Loucy (cell line): ENCODE results near the gene SMIM21.

Experiments
- H2AFZ ChIP-seq: fragments of 200-600 bp; sonication (generic); 2 replicates; pipeline ENCODE4 v1.6.0; 2016; ENCODE audit warnings: antibody characterized with exemption, mild to moderate bottlenecking, low read length, moderate library complexity
- H3F3A ChIP-seq: fragments of 200-600 bp; 2 replicates; pipeline ENCODE4 v1.6.0; 2016; ENCODE audit warnings: antibody characterized with exemption, low read depth, mild to moderate bottlenecking
- H3K27me3 ChIP-seq: fragments of 200-600 bp; sonication (generic); 2 replicates; pipeline ENCODE4 v1.6.1; 2014; ENCODE audit warnings: low read length, mild to moderate bottlenecking; ENCODE audit not compliant: insufficient read depth, poor library complexity, severe bottlenecking
- H3K36me3 ChIP-seq: fragments of 200-600 bp; sonication (generic); 2 replicates; pipeline ENCODE4 v1.6.1; 2016; ENCODE audit warnings: low read length; ENCODE audit not compliant: insufficient read depth
- H3K4me1 ChIP-seq: fragments of 200-600 bp; sonication (generic); 2 replicates; pipeline ENCODE4 v1.5.1; 2014; ENCODE audit warnings: low read length, mild to moderate bottlenecking; ENCODE audit not compliant: insufficient read depth, poor library complexity, severe bottlenecking
- H3K4me2 ChIP-seq: fragments of 200-600 bp; sonication (generic); 2 replicates; pipeline ENCODE4 v1.6.0; 2014; ENCODE audit warnings: antibody characterized with exemption, low read length, low read depth, mild to moderate bottlenecking; ENCODE audit not compliant: poor library complexity, severe bottlenecking
- H3K4me3 ChIP-seq: fragments of 200-600 bp; sonication (generic); 2 replicates; pipeline ENCODE4 v1.5.1; 2014; ENCODE audit warnings: low read length, mild to moderate bottlenecking, mixed read lengths; ENCODE audit not compliant: poor library complexity, severe bottlenecking
- H3K79me2 ChIP-seq: fragments of 200-600 bp; sonication (generic); 2 replicates; pipeline ENCODE4 v1.6.1; 2014; ENCODE audit warnings: low read length; ENCODE audit not compliant: insufficient read depth
- H3K9ac ChIP-seq: fragments of 200-600 bp; sonication (generic); 2 replicates; pipeline ENCODE4 v1.6.0; 2014; ENCODE audit warnings: mild to moderate bottlenecking, low read depth, low read length, moderate library complexity; ENCODE audit not compliant: poor library complexity, severe bottlenecking
- H3K9me2 ChIP-seq: fragments of 200-600 bp; sonication (generic); replicated peaks from 2 replicates; pipeline ENCODE4 v1.6.1; 2016; ENCODE audit warnings: low read depth, low read length, mixed read lengths
- H3K9me3 ChIP-seq: fragments of 200-600 bp; sonication (generic); 2 replicates; pipeline ENCODE4 v1.6.1; 2014; ENCODE audit warnings: mild to moderate bottlenecking, antibody characterized with exemption, low read length, low read depth; ENCODE audit not compliant: insufficient read depth
- H4K20me1 ChIP-seq: fragments of 200-600 bp; sonication (generic); 2 replicates; pipeline ENCODE4 v1.6.0; 2014; ENCODE audit warnings: antibody characterized with exemption, low read length, mild to moderate bottlenecking; ENCODE audit not compliant: insufficient read depth, poor library complexity, severe bottlenecking
- EZH2phosphoT487 ChIP-seq: fragments of 200-600 bp; IDR thresholded peaks from 2 replicates; pipeline ENCODE4 v1.6.1; 2018; ENCODE audit warnings: antibody characterized with exemption, mild to moderate bottlenecking, moderate library complexity, borderline replicate concordance
- TF ChIP-seq, protein P1 (sequence below): fragments of 200-600 bp; sonication (generic); conservative IDR thresholded peaks from 2 replicates; pipeline ENCODE4 v1.5.1; 2014; ENCODE audit warnings: mild to moderate bottlenecking, antibody characterized with exemption, low read length

SMIM21 gene

DNA sequence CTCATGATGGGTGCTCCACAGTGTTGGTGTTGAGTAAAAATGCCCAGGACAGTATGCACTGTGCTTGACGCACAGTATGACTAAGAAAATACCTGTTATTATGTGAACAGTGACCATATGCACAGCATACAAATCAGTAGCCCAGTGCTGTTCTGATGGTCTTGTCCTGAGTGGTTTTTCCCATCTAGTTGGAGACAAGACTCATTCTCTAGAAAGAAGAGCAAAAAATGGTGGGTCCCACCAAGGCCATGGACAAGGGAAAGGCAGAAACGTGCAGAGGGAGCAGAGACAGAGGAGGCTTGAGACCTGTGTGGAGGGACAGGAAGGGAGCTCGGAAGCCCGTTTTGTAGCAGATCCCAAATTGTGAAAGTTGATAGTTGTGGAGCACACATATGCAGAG, 987 bp upstream of the SMIM21 start:
- Histone ChIP-seq H3K36me3 (no peaks in the 10 kb centered on the region), H3K4me1 (no peaks in the 10 kb centered on the region), H3K4me3 (no peak overlapping the region), H3K9ac (no peak overlapping the region), H3K79me2 (no peaks in the 10 kb centered on the region), H3F3A (no peaks in the 10 kb centered on the region), H3K27me3 (no peaks in the 10 kb centered on the region), H4K20me1 (no peaks in the 10 kb centered on the region), H3K9me3 (no peaks in the 10 kb centered on the region), H2AFZ (no peak overlapping the region), H3K4me2 (no peak overlapping the region), H3K9me2 (no peaks in the 10 kb centered on the region)
- TF ChIP-seq, protein P1, sequence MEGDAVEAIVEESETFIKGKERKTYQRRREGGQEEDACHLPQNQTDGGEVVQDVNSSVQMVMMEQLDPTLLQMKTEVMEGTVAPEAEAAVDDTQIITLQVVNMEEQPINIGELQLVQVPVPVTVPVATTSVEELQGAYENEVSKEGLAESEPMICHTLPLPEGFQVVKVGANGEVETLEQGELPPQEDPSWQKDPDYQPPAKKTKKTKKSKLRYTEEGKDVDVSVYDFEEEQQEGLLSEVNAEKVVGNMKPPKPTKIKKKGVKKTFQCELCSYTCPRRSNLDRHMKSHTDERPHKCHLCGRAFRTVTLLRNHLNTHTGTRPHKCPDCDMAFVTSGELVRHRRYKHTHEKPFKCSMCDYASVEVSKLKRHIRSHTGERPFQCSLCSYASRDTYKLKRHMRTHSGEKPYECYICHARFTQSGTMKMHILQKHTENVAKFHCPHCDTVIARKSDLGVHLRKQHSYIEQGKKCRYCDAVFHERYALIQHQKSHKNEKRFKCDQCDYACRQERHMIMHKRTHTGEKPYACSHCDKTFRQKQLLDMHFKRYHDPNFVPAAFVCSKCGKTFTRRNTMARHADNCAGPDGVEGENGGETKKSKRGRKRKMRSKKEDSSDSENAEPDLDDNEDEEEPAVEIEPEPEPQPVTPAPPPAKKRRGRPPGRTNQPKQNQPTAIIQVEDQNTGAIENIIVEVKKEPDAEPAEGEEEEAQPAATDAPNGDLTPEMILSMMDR: no peak
- no peak for TF ChIP-seq EZH2phosphoT487

DNA sequence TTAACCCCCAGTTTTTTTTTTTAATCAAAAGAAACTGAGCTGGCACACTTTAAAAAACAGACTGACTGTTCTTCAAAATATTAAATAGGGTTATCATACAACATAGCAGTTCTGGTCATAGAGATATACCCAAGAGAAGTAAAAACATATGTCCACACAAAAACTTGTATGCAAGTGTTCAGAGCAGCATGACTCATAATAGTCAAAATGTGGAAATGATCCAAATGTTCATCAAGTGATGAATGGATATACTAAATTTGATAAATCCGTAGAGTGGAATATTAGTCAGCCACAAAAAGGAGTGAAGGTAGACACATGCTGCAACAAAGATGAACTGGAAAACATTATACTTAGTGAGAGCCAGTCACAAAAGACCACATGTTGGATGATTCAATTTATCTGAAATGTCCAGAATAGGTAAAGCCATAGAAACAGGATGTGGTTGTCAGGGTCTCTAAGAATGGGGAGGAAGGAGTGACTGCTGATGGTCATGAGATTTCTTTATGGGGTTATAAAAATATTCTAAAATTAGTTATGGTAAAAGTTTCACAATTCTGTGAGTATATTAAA, 5.1 kb downstream of the SMIM21 start:
- H3K79me2 ChIP-seq: no peaks in the 10 kb centered on the region
- H3F3A ChIP-seq: no peaks in the 10 kb centered on the region
- H3K9me2 ChIP-seq: no peaks in the 10 kb centered on the region
- no peak overlapping the region for H3K4me2 ChIP-seq
- peaks cover 4% of the 10 kb centered on the region; the same call in 1 of the 2 replicates for H3K9me3 ChIP-seq
- no peaks in the 10 kb centered on the region for H4K20me1 ChIP-seq
- no peaks in the 10 kb centered on the region for H3K36me3 ChIP-seq
- no peak overlapping the region for H3K9ac ChIP-seq
- H3K27me3 ChIP-seq: no peaks in the 10 kb centered on the region
- TF ChIP-seq, protein P1: no peak
- no peak for TF ChIP-seq EZH2phosphoT487
- no peaks in the 10 kb centered on the region for H3K4me1 ChIP-seq
- H2AFZ ChIP-seq: no peak overlapping the region
- H3K4me3 ChIP-seq: no peak overlapping the region

DNA sequence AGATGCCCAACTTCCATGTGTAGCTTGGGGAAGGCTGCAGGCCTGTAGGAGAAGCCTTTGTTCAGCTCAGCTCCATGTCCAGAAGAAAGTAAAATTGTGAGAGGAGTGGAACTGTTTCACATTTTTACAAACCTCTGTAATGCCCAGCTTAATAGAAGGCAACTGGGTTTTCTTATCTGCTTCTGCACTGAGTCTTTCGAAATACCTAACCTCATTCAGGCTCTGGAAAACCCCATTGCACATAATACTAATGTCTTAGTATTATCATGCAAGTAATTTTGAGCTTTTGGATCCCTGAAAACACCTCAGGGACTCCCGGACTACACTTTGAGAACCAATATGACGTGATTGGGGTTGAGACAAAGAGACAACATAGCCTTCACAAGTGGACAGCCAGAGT, 5.8 kb downstream of the SMIM21 start:
- Histone ChIP-seq H3K9me3 (peaks cover 4% of the 10 kb centered on the region; the same call in 1 of the 2 replicates), H3F3A (no peaks in the 10 kb centered on the region), H3K36me3 (no peaks in the 10 kb centered on the region), H3K9me2 (no peaks in the 10 kb centered on the region), H2AFZ (no peak overlapping the region), H4K20me1 (no peaks in the 10 kb centered on the region), H3K9ac (no peak overlapping the region), H3K27me3 (no peaks in the 10 kb centered on the region), H3K4me2 (no peak overlapping the region), H3K4me3 (no peak overlapping the region), H3K79me2 (no peaks in the 10 kb centered on the region), H3K4me1 (no peaks in the 10 kb centered on the region)
- TF ChIP-seq EZH2phosphoT487: no peak
- TF ChIP-seq, protein P1: no peak
